CD4-positive, alpha-beta T cell (primary cell): ENCODE measurements around the gene SRMS. TPM values are rescaled to one million over a fixed set of nuclear protein-coding genes. Genes with fewer than 3 reads are reported as not detected.

Source experiments
- ATAC-seq: fragments of 200-7000 bp; cut with Tn5 transposase; one replicate; pipeline ENCODE4 v1.10.0; 2022; ENCODE audit warnings: mild to moderate bottlenecking; ENCODE audit not compliant: poor library complexity
- CTCF ChIA-PET: fragments of 350-600 bp; sonication (Branson Sonifier 250); formaldehyde crosslinking; loops from one replicate; lab custom pipeline; 2021; ENCODE audit warnings: antibody characterized with exemption, inconsistent platforms; lab: Charles Lee
- POLR2A ChIA-PET: fragments of 350-600 bp; sonication (Branson Sonifier 250); formaldehyde crosslinking; loops from one replicate; lab custom pipeline; 2021; ENCODE audit warnings: antibody characterized with exemption, inconsistent platforms; lab: Charles Lee
- DNase-seq, 14 experiments: peaks; one replicate each; pipeline ENCODE4 v3.0.0-alpha.2; 2013 to 2020; ENCODE audit warnings: mixed read lengths in 2 of 14
- H3K27ac ChIP-seq, 2 donors: one replicate each; pipeline versions ENCODE4 v1.5.1 to v1.7.0; 2013; ENCODE audit warnings: low read length in 2 of 2, low read depth in 1 of 2, mild to moderate bottlenecking in 1 of 2
- H3K27me3 ChIP-seq, 2 experiments: 1 replicate in 1 of 2; 2 replicates in 1 of 2; pipeline versions ENCODE4 v1.6.1 to v1.7.0; 2013; ENCODE audit warnings: low read length in 2 of 2, control low read depth in 1 of 2, mild to moderate bottlenecking in 1 of 2, moderate library complexity in 1 of 2; ENCODE audit not compliant: insufficient read depth in 2 of 2, control insufficient read depth in 1 of 2
- H3K36me3 ChIP-seq: one replicate; pipeline ENCODE4 v1.6.1; 2013; ENCODE audit warnings: low read length, control low read depth; ENCODE audit not compliant: insufficient read depth
- H3K4me1 ChIP-seq: one replicate; pipeline ENCODE4 v1.6.1; 2013; ENCODE audit warnings: low read length, control low read depth; ENCODE audit not compliant: insufficient read depth
- H3K4me3 ChIP-seq: one replicate; pipeline ENCODE4 v1.5.1; 2013; ENCODE audit warnings: mild to moderate bottlenecking, low read length, moderate library complexity
- H3K9me3 ChIP-seq, 2 experiments: 1 replicate in 1 of 2; 2 replicates in 1 of 2; pipeline versions ENCODE4 v1.6.1 to v1.7.0; 2013; ENCODE audit warnings: low read length in 2 of 2, mild to moderate bottlenecking in 2 of 2, control low read depth in 1 of 2, moderate library complexity in 1 of 2; ENCODE audit not compliant: control insufficient read depth in 1 of 2, insufficient read depth in 1 of 2
- H3K27ac Mint-ChIP-seq: one replicate; pipeline ENCODE4 v1.8.0; 2020; ENCODE audit warnings: mixed read lengths
- H3K27me3 Mint-ChIP-seq: one replicate; pipeline ENCODE4 v1.8.0; 2021; ENCODE audit warnings: mixed read lengths
- H3K36me3 Mint-ChIP-seq: one replicate; pipeline ENCODE4 v1.8.0; 2021; ENCODE audit warnings: low read depth, mixed read lengths
- H3K4me1 Mint-ChIP-seq: one replicate; pipeline ENCODE4 v1.8.0; 2021; ENCODE audit warnings: low read depth, mixed read lengths
- H3K4me3 Mint-ChIP-seq: one replicate; pipeline ENCODE4 v1.8.0; 2020; ENCODE audit warnings: mild to moderate bottlenecking, mixed read lengths
- H3K9me3 Mint-ChIP-seq: one replicate; pipeline ENCODE4 v1.8.0; 2020; ENCODE audit warnings: mixed read lengths
- intact Hi-C, 2 experiments: fragments of 100-400 bp; cut with DNase I in 1 of 2; cut with micrococcal nuclease in 1 of 2; formaldehyde crosslinking; loops; one replicate each; pipeline versions ENCODE4 v1.15.1 to v1.9.0; 2023 to 2025; cut with DNase I, micrococcal nuclease
- total RNA-seq, 174 experiments: library from RNA in 2 of 174; stranded (reverse) in 2 of 174; gene quantifications; one replicate each; pipeline ENCODE4 v1.2.3 and lab custom pipeline; 2021 to 2026
- TF ChIP-seq, protein P1 (sequence below): fragments of 200-600 bp; IDR thresholded peaks from one replicate; pipeline ENCODE4 v1.8.0; 2022; ENCODE audit warnings: antibody characterized with exemption, mild to moderate bottlenecking

Gene SRMS
- total RNA-seq, 2 experiments from 2014 or later: not detected

DNA sequence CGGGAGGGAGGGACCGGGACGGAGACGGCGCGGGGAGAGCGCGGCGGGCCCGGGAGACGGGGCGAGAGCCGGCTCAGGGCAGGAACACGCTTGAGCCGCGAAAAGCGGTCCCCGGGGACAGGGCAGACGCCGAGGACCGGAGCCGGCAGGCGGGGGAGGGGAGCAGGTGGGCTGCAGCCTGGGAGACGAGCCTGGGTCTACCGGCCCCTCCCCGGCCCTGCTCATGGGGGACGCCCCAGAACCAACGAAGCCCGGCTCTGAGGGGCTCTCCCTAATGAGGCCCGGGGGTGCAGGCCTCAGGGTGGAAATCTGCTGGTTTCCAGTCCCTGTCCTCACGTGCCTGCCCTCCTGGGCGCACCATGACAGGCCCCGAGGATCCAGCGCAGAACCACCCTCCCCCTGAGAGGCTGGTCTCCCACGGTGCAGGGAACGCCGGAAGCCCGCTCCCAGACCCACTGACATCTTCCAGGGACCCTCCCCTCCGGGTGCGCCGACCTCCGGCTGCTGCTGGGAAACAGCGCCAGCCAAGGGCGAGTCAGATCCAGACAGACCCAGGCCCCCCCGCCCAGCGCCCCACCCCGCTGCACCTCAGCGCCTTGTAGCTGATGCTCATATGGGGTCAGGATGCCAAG is 48.1 kb downstream of the SRMS start:
- intact Hi-C loops: loop anchor here in 1 of 2 experiments (5.0 kb wide), 1 partner anchor 623 kb away; no protein-coding TSS in a partner anchor
- CTCF ChIA-PET: no interaction called here
- no peak overlapping the region for H3K4me3 Mint-ChIP-seq
- H3K27me3 ChIP-seq: peaks cover 26 to 34% of the 10 kb centered on the region in 2 experiments
- no peaks in the 10 kb centered on the region for H3K36me3 ChIP-seq
- ATAC-seq: peak; percentile 6
- peaks cover 27% of the 10 kb centered on the region for H3K27me3 Mint-ChIP-seq
- peaks cover under 1 to 20% of the 10 kb centered on the region in 2 experiments for H3K9me3 ChIP-seq
- no peak overlapping the region for H3K27ac ChIP-seq
- H3K4me1 Mint-ChIP-seq: peaks cover 5% of the 10 kb centered on the region
- DNase-seq: peak in 1 of 14 experiments; percentile 28
- POLR2A ChIA-PET: no interaction called here
- TF ChIP-seq, protein P1, sequence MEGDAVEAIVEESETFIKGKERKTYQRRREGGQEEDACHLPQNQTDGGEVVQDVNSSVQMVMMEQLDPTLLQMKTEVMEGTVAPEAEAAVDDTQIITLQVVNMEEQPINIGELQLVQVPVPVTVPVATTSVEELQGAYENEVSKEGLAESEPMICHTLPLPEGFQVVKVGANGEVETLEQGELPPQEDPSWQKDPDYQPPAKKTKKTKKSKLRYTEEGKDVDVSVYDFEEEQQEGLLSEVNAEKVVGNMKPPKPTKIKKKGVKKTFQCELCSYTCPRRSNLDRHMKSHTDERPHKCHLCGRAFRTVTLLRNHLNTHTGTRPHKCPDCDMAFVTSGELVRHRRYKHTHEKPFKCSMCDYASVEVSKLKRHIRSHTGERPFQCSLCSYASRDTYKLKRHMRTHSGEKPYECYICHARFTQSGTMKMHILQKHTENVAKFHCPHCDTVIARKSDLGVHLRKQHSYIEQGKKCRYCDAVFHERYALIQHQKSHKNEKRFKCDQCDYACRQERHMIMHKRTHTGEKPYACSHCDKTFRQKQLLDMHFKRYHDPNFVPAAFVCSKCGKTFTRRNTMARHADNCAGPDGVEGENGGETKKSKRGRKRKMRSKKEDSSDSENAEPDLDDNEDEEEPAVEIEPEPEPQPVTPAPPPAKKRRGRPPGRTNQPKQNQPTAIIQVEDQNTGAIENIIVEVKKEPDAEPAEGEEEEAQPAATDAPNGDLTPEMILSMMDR: no peak
- H3K4me1 ChIP-seq: peaks cover 33% of the 10 kb centered on the region
- H3K4me3 ChIP-seq: peak overlapping the region; percentile 24
- no peak overlapping the region for H3K27ac Mint-ChIP-seq
- peaks cover 2% of the 10 kb centered on the region for H3K9me3 Mint-ChIP-seq
- H3K36me3 Mint-ChIP-seq: no peaks in the 10 kb centered on the region

DNA sequence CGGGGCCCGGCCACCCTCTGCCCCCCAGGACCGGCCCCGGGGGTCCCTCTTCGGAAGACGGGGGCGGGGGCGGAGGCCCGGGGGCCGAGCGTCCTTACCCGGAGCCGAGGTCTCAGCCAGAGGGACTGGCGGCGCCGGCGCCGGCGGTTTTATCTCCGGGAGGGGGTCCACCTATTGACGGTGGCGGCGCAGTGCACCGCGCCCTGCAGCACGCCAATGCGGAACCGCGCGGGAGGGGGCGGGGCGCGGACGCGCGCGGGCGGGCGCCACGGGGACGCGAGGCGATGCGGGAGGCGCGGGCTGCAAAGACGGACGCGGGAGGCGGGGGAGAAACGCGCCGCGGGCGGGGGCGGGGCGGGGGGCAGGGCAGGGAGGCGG is 48.6 kb downstream of the SRMS start, which contains the start of gene EEF1A2:
Gene EEF1A2 (minus strand): TSS at position 124 of the 378 bp plus-strand sequence. CDS start 1,320 bp downstream, outside the sequence.
- intact Hi-C loops: loop anchor here in 1 of 2 experiments (5.0 kb wide), 1 partner anchor 623 kb away; no protein-coding TSS in a partner anchor
- POLR2A ChIA-PET: no interaction called here
- Histone ChIP-seq H3K4me1 (peaks cover 33% of the 10 kb centered on the region), H3K4me3 (peak within 1 kb of the TSS; percentile 24), H3K9me3 (peaks cover 0 to 15% of the 10 kb centered on the region in 2 experiments), H3K36me3 (no peaks in the 10 kb centered on the region), H3K27me3 (peaks cover 26 to 34% of the 10 kb centered on the region in 2 experiments), H3K27ac (no peak within 1 kb of the TSS)
- TF ChIP-seq, protein P1: no peak
- peak in 13 of 14 experiments; percentile 29 to 85 (median 50) for DNase-seq
- no peaks in the 10 kb centered on the region for H3K9me3 Mint-ChIP-seq
- H3K36me3 Mint-ChIP-seq: no peaks in the 10 kb centered on the region
- ATAC-seq: peak; percentile 81
- H3K4me1 Mint-ChIP-seq: peaks cover 5% of the 10 kb centered on the region
- no peak within 1 kb of the TSS for H3K4me3 Mint-ChIP-seq
- no peak within 1 kb of the TSS for H3K27ac Mint-ChIP-seq
- H3K27me3 Mint-ChIP-seq: peaks cover 25% of the 10 kb centered on the region
- CTCF ChIA-PET: no interaction called here

DNA sequence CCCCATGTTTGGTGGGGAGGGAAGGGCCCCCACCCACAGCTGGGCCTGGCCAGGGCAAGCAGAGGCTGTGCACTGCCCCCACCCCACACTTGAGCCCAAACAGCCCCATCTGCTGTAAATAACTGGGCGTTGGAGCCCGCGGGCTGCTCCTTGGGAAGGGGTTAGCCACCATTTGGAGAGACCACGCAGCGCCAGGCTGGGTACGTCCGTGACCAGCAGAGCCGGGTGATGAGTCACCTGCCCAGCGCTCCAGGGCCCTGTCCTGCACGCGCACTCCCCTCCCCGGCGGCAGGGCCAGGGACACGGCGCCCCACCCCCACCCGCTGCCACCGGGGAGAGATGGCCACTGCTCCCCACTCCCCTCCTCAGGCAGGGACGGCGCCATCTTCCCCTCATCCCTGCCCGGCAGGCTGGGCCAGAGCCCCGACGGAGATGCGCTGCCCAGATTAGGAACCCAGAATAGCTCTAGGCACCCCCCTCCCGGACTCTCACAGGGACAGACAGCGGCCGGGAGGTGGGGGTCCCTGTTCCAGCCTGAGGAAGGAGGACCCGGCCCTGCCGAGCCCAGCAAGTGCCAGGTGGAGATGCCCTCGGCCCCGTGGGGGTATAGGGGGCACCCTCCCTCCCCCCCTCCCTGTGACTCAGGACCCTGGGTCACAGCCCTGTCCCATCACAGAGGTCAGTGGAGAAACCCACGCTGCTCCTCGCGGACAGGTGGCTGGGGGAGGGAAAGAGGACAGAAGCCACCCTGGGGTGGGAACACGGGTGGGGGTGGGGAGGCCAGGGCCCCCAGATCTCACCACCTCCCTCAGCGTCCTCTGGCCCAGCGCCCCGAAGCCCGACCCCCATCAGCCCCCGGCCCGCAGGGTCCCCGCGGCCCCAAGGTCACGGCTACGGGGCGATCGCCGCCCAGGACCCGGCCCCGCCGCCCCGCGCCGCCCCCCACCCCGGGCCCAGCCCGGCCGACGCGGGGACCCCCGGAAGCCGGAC is 49.3 kb downstream of the SRMS start:
- ChIA-PET CTCF (interaction anchor here (1.7 kb wide), 1 partner anchor 20 kb away, joined by 4 read pairs; no protein-coding TSS in a partner anchor), POLR2A (no interaction called here)
- ATAC-seq (no peak), DNase-seq (peak in 1 of 14 experiments; percentile 53)
- peaks cover 5% of the 10 kb centered on the region for H3K4me1 Mint-ChIP-seq
- Histone ChIP-seq H3K27me3 (peaks cover 26 to 32% of the 10 kb centered on the region in 2 experiments), H3K36me3 (no peaks in the 10 kb centered on the region), H3K4me1 (peaks cover 33% of the 10 kb centered on the region), H3K9me3 (peaks cover 0 to 10% of the 10 kb centered on the region in 2 experiments), H3K27ac (no peak overlapping the region), H3K4me3 (no peak overlapping the region)
- no peak overlapping the region for H3K27ac Mint-ChIP-seq
- no peaks in the 10 kb centered on the region for H3K36me3 Mint-ChIP-seq
- no peaks in the 10 kb centered on the region for H3K9me3 Mint-ChIP-seq
- intact Hi-C loops: loop anchor here in 1 of 2 experiments (2.0 to 5.0 kb wide), 3 partner anchors 299 to 624 kb away; no protein-coding TSS in a partner anchor
- no peak overlapping the region for H3K4me3 Mint-ChIP-seq
- H3K27me3 Mint-ChIP-seq: peaks cover 20% of the 10 kb centered on the region
- TF ChIP-seq, protein P1: no peak
